HFFc6 (cell line): ENCODE data around the gene PHTF2. TPM values are rescaled to one million over a fixed set of nuclear protein-coding genes. Genes with fewer than 3 reads are reported as not detected.
"Not testable (repeated sequence)": the region's sequence is repeated elsewhere in the genome, so short reads cannot be mapped to it uniquely, and the experiment has no call there.

Experiments used
- DNase-seq: peaks from one replicate; pipeline ENCODE4 v3.0.0-alpha.2; 2018
- H3K27ac Mint-ChIP-seq: 2 replicates; pipeline ENCODE4 v1.8.0; 2020; ENCODE audit warnings: mild to moderate bottlenecking, mixed read lengths
- H3K27me3 Mint-ChIP-seq: 2 replicates; pipeline ENCODE4 v1.8.0; 2021; ENCODE audit warnings: mild to moderate bottlenecking, moderate library complexity, mixed read lengths; ENCODE audit not compliant: insufficient read depth
- H3K36me3 Mint-ChIP-seq: 2 replicates; pipeline ENCODE4 v1.8.0; 2021; ENCODE audit warnings: low read depth, mixed read lengths
- H3K4me1 Mint-ChIP-seq: 2 replicates; pipeline ENCODE4 v1.8.0; 2020; ENCODE audit warnings: low read depth, mixed read lengths
- H3K4me3 Mint-ChIP-seq: 2 replicates; pipeline ENCODE4 v1.8.0; 2020; ENCODE audit warnings: mild to moderate bottlenecking, moderate library complexity, mixed read lengths
- H3K9me3 Mint-ChIP-seq: 2 replicates; pipeline ENCODE4 v1.8.0; 2020; ENCODE audit warnings: mild to moderate bottlenecking, mixed read lengths
- CTCF ChIP-seq: fragments of 200-600 bp; sonication (generic); IDR thresholded peaks from 2 replicates; pipeline ENCODE4 v1.5.0; 2021; ENCODE audit warnings: antibody characterized with exemption, mild to moderate bottlenecking
- total RNA-seq, 6 experiments: library from RNA; stranded (reverse); fragmentation: NEBNext Ultra II Directional; extraction: Animal tissue kit (Norgen Biotek cat#: 25700); gene quantifications; 2 replicates in 1 of 6; 3 replicates in 5 of 6; pipeline ENCODE4 v1.2.3, GENCODE V29; 2021

Gene PHTF2
- total RNA-seq, 6 experiments from 2014 or later = 59.8 to 83.2 (median 71.9) TPM

DNA sequence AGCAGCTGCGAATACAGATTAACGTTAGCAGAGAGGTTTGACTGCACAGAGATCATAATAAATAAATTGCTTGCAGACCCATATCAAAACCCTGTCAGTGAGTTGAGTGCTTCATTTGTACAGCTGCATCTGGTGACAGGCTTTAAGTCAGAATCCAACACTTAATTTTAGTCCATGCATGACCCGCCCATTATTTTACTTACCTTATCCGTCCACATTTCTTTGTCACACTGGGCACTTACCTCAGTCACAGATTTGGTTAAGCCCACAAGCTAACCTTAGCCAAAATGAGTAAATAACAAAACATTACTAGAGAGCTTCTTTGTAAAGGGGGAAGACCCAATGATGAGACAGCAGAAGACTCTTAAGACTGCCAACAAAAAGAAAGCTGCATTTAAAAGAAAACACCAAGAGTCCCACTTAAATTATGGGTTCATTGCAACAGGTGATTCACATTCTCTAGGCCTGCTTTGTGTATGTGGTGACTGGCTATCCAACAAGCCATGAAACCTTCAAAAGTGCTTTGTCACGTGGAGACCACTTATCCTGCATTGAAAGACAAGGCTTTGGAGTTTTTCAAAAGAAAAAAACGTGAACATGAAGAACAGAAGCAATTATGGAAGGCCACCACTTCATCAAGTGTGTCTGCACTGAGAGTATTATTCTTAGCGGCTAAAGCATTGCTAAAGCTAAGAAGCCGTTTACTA lies 32.2 kb downstream of the PHTF2 start:
- Mint-ChIP-seq H3K27ac (no peak overlapping the region; the same call in 1 of the 2 replicates), H3K36me3 (peaks cover 23% of the 10 kb centered on the region), H3K4me1 (peaks cover 62% of the 10 kb centered on the region), H3K4me3 (no peak overlapping the region), H3K9me3 (no peaks in the 10 kb centered on the region; the same call in 1 of the 2 replicates), H3K27me3 (no peaks in the 10 kb centered on the region)
- TF ChIP-seq CTCF = no peak
- no peak for DNase-seq

DNA sequence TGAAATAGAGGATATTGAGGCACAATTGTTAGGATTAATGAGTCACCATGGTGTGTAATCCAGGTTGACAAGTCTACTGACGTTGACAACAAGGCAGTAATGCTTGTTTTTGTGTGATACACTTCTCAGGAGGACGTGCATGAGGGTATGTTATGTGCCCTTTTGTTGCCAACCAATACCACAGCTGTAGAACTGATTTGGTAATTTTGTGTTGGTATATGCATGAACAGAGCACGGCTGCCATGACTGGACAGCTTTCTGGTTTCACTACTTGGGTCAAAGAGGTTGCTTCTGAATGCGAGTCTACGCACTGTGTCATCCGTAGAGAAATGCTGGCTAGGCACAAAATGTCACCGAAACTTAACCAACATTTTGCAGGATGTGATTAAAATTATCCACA lies 32.9 kb downstream of the PHTF2 start:
- TF ChIP-seq CTCF = no peak
- DNase-seq = no peak
- no peak overlapping the region for H3K4me3 Mint-ChIP-seq
- H3K4me1 Mint-ChIP-seq = peaks cover 61% of the 10 kb centered on the region
- H3K36me3 Mint-ChIP-seq = peaks cover 21% of the 10 kb centered on the region
- H3K9me3 Mint-ChIP-seq = no peaks in the 10 kb centered on the region; the same call in 1 of the 2 replicates
- H3K27me3 Mint-ChIP-seq = no peaks in the 10 kb centered on the region
- no peak overlapping the region for H3K27ac Mint-ChIP-seq

DNA sequence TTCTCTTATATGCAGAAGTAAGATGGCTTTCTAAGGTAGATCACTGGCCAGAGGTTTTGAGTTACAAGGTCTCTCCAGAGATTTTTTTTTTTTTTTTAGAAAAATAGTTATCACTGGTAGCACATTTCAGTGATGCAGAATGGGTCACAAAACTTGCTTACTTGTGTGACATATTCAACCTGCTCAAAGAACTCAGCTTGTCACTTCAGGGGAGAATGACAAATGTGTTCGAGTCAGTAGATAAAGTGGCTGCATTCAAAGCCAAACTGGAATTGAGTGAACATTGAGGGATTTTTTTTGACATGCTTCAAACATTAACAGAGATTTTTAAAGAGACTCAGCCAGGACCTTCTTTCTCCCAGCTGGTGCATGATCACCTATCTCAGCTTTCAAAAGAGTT lies 33.4 kb downstream of the PHTF2 start:
- no peak for TF ChIP-seq CTCF
- peaks cover 20% of the 10 kb centered on the region; the same call in 1 of the 2 replicates for H3K36me3 Mint-ChIP-seq

DNA sequence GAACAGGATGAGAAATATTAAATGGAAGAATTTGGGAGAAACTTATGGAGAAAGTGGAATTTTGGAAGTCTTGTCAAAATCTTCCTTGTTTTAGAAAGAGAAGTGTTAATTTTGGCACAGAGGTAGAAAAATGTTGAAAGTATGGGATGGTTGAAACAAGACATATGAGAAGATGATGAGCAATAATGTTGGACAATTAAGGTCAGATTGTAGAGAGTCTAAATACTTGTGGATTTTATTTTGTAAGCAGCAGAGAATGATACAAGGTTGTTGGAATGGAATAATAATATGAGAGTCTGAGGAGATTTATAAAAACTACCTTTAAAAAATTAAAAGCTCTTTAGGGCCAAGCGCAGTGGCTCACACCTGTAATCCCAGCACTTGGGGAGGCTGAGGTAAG lies 34.6 kb downstream of the PHTF2 start:
- H3K9me3 Mint-ChIP-seq = no peaks in the 10 kb centered on the region; the same call in 1 of the 2 replicates
- no peak for TF ChIP-seq CTCF
- peak; percentile 2 for DNase-seq
- H3K27ac Mint-ChIP-seq = peak overlapping the region; percentile 67
- H3K4me1 Mint-ChIP-seq = peaks cover 59% of the 10 kb centered on the region
- H3K4me3 Mint-ChIP-seq = no peak overlapping the region; the same call in 1 of the 2 replicates
- H3K27me3 Mint-ChIP-seq = no peaks in the 10 kb centered on the region
- peaks cover 18% of the 10 kb centered on the region; the same call in 1 of the 2 replicates for H3K36me3 Mint-ChIP-seq

More for the DNA sequence above, 33.4 kb downstream of the PHTF2 start:
- H3K4me3 Mint-ChIP-seq = no peak overlapping the region
- H3K4me1 Mint-ChIP-seq = peaks cover 56% of the 10 kb centered on the region
- H3K27ac Mint-ChIP-seq = no peak overlapping the region
- no peaks in the 10 kb centered on the region for H3K27me3 Mint-ChIP-seq
- no peaks in the 10 kb centered on the region; the same call in 1 of the 2 replicates for H3K9me3 Mint-ChIP-seq
- no peak for DNase-seq

DNA sequence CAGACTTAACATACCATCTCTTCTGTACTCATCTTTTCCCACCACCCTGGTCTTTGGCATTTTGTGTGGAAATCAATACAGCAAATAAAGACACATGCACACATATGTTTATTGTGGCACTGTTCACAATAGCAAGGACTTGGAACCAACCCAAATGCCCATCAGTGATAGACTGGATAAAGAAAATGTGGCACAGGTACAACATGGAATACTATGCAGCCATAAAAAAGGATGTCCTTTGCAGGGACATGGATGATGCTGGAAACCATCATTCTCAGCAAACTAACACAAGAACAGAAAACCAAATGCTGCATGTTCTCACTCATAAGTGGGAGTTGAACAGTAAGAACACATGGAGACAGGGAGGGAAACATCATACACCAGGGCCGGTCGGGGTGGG lies 37.9 kb downstream of the PHTF2 start:
- H3K4me3 Mint-ChIP-seq, H3K27me3 Mint-ChIP-seq, H3K27ac Mint-ChIP-seq, DNase-seq, H3K36me3 Mint-ChIP-seq, H3K9me3 Mint-ChIP-seq: not testable (repeated sequence)
- H3K4me1 Mint-ChIP-seq = peaks cover 50% of the 10 kb centered on the region

- H3K36me3 Mint-ChIP-seq = peaks cover 8% of the 10 kb centered on the region; the same call in 1 of the 2 replicates
- peaks cover 42% of the 10 kb centered on the region for H3K4me1 Mint-ChIP-seq
- no peak overlapping the region for H3K4me3 Mint-ChIP-seq
- H3K9me3 Mint-ChIP-seq = no peaks in the 10 kb centered on the region; the same call in 1 of the 2 replicates
- no peak for TF ChIP-seq CTCF
- H3K27ac Mint-ChIP-seq = no peak overlapping the region
- H3K27me3 Mint-ChIP-seq = no peaks in the 10 kb centered on the region
- no peak for DNase-seq
Measured at GRCh38 chr7:77837275-77837674, 38.7 kb downstream of the PHTF2 start.
